GM04504 (cell line): ENCODE data around the gene COBL.

Source experiments
- DNase-seq: peaks from one replicate; pipeline ENCODE4 v3.0.0-alpha.2; 2012; ENCODE audit warnings: low read depth

The COBL gene

GRCh38 chr7:51188987-51189386 is 127.6 kb downstream of the COBL start:
- DNase-seq: no peak

DNA sequence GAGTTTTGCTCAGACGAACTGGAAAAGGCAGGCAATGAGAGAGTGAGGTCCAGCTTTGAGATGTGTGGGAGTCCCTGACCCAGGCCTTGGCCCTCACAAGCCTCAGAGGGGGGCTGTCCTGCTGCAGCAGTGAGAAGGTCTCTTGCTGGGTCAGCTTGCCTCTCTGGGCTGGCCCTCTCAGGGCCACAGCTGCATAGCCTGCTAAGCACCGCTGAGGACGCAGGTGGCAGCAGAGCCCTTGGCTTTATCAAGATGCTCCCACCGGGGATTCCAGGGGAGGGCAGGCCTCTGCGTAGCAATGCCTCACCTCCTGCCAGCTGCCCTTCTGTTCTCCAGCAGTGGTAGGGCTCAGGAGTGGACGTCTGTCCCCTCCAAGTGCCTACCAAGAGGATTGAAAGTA is 128.7 kb downstream of the COBL start:
- no peak for DNase-seq

DNA sequence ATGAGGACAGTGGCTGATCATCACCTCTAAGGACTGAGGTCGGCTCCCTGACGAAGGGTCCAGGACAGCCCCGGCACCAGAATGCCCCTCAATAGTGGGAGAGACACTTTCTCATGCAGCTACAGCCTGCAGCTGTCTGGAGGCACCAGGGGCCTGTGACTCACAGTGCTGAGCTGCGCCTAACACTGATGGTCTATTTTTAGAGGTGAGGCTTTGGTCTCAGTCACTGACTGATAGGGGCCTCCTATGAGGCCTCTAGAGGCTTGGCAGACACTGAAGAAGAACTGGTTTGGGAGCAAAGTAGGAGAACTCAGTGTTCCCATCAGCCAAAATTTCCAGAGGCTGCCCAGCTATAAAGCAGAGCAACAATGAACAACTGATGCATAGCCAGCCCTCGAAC is 130.1 kb downstream of the COBL start:
- DNase-seq: no peak

- no peak for DNase-seq
Measured at GRCh38 chr7:51182636-51183166, 133.9 kb downstream of the COBL start.

DNA sequence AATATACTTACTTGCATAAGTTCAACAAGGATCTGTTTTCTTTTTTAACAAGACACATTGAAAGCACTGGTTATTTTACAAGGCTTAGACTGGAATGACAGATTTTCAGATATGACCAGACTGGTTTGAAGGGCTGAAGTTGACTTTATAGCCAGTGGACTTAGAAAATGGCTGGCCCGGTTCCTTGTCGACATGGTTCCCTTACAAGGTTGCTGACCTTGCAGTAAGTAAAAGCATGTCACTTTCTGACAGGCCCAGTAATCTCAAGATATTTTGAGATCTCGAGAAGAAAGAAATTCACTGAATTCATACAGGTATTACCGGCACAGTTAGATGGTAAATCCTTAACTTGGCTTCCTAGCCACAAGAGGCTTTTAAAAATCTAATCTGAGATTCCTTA is 136.5 kb downstream of the COBL start:
- DNase-seq: no peak

GRCh38 chr7:51175992-51176388 is 140.6 kb downstream of the COBL start:
- DNase-seq: no peak

- DNase-seq: no peak
Measured at GRCh38 chr7:51175316-51175991, 141.2 kb downstream of the COBL start.

GRCh38 chr7:51165337-51165736 is 151.3 kb downstream of the COBL start:
- no peak for DNase-seq

GRCh38 chr7:51162724-51163329 is 153.8 kb downstream of the COBL start:
- DNase-seq: peak; percentile 62

- no peak for DNase-seq
Measured at GRCh38 chr7:51161937-51162336, 154.7 kb downstream of the COBL start.

DNA sequence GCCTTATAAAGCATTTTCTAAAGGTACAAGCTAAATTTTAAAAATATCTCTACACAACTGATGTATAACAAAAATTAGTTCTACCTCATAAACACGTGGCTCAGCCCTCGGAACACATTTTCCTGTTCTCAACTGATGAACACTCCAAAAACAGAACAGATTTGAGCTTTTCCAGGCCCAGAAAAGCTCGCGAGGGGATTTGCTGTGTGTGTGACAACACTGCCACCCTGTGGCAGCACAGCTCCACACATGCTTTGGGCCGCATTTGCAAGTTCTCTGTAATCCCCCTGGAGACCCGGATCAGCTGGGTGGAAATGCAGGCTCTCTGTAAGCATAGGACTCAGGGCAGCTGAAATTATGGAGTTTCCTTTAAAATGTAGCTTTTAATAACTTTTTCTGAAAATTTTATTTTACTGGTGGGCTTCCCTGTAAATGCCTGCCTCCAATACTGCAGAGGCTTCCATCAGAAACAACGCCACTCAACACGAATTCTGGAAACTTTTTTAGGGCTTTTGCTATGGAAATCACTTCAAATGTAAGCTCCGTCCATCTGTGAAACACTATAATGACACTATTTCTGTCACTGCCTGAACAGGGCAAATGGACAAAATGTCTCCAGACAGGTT is 155.5 kb downstream of the COBL start:
- DNase-seq: peak; percentile 32

DNA sequence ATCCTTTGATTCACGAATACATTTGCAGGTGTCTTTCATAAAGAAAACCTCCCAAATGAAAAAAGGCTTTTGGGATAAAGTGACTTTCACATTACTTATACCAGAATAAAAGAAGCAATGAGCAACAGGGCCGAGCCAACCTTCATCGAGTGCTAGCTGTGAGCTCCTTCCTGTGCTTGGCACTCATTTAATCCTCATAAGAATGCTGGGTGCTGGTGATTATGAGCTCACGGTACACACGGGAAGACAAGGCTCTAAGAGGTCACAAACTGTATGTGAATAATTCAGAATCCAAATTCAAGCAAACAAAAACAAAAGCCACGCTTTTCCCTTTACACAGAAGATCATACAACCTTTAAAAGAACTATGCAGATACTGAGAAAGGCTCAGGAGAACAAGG is 156.2 kb downstream of the COBL start:
- no peak for DNase-seq

DNA sequence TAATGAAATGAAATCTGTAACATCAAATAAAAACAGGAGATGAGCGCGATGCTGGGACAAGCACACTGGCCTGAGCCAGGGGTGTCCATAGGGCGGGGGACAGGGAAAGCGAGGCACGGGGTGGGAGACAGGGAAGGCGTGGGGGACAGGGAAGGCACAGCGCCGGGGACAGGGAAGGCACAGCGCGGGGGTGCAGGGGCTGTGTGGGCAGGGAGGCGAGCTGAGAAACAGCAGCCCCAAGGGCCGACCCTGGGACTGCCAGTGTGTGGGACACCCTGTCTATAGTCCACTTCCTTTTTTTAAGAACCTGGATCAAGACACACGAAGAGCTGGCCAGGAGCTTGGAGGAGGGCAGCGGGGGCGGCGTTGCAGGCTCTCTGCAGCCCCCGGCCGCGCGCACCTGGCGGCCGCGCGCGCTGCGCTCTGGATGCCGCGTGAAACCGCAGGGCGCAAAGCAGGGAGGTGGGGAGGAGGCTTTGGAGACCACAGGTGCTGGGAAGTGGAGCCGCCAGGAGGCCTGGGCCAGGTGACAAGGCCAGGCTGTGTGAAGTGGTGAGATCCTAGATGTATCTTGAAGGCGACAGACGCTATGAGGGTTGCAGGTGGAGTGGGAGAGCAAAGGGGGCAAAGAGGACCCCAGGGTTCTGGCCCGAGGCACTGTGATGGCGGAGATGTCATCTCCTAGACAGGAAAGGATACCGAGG is 157.7 kb downstream of the COBL start:
- no peak for DNase-seq

DNA sequence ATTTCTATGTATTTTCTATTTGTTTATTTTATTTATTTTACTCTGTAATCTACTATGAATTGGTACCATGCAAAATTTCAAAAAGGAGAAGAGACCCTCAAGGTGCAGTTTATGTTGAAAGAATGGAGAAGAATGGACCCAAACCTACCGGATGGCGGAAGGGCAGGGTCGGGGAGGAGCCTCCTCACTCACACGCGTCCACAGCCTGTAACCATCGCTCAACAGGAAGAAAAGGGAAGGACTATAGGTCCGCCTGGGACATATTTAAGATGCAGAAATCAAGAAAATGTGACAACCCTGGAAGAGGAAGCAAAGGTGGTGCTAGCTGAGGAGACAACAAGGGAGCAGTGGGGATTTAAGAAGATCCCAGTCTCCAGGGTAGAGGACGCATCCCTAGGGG is 158.4 kb downstream of the COBL start:
- no peak for DNase-seq

DNA sequence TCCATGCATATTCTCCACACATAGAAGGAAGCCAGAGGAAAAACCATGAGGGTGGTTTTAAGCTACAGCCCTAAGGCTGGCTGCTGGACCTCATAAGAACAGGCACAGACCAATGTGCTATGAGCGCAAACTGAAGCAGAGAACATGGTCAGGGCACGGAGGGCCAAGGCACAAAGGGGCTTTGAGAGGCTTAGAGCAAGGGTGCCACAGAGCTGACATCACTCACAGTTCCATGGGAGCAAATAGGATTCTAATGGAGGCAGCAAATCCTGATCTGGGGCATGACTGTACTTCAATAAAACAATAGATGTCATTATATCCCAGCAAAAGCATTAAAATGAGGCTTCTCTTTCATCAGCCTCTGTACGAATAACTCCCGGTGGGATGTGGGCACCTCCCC is 162.4 kb downstream of the COBL start:
- no peak for DNase-seq

DNA sequence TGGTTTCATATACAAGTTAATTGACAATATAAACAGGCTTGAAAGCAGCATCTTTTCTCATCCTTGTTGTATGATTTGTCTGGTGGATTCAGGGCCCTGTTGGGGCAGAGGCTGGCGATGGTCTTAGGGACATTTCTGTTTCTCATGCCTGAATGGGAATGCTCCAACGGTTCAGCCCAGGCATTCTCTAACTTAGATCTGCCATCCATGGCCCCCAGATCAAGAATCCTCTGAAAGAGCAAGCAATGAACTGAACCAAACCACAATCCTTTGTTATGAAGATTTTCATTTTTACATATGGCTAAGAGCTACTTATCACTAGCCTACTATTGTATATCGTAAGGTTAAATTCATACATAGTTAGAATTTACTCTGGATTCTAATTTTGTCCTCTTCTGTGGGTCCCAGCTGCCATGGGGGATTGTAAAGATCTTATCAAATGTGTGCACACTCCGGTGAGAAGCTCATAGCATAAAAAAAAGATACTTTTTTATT is 163.9 kb downstream of the COBL start:
- no peak for DNase-seq

GRCh38 chr7:51151455-51151854 is 165.2 kb downstream of the COBL start:
- no peak for DNase-seq

- no peak for DNase-seq
Measured at GRCh38 chr7:51150193-51150592, 166.4 kb downstream of the COBL start.

- DNase-seq: no peak
Measured at GRCh38 chr7:51148216-51148615, 168.4 kb downstream of the COBL start.

DNA sequence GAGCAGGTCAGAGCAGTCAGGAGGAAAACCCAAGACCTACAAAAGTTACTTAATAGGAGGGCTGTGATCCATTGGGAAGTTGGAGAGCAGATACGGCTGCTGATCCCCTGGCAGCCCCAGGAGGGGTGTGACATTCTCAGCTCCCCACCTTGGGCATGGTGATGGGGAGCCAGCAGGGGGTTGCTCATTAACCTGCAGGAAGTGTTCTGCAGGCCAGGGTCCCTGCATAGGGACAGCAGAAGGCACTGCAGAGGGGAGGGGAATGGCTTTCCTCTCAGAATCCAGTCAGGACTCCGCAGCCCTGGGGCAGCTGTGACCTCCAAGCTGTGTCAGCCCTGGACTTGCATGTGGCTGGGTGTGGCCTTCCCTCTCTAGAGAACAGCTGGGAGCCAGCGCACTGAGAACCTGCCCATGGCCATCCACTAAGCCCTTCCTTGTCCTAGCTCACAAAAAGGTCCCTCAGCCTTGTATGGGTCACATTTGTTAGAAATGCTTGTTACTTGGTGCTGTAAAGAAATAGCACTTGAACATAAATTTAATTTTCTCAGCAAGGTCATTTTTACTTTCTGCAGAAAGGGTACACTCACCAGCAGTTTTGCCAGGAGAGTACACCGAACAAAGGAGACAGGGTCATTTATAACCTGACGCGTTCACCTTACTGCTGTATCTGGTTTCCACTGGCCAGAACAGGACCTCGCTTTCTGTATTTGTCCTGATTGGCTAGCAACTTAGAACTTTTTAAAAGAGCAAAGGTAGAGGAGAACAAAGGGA is 169.6 kb downstream of the COBL start:
- DNase-seq: no peak

DNA sequence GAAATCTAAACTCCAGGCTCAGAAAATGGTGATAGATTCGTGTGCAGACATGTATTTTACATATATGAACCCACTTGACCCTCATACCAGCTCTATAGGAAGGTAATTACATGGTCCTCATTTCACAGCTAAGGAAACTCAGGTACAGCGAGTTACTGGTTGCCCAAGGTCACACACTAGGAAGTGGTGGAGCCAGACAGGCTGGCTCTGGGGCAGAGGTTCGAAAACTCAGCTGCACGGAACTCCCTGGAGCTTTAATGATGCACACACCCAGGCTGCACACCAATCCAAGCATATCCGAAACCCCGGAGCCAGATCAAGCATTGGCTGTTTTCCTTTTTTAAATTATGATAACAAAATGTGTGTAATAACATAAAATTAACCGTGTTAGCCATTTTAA is 172.4 kb downstream of the COBL start:
- DNase-seq: no peak
